Ramos (cell line): ENCODE results near the gene P2RX1.

Experiments used
- in situ Hi-C: fragments of 300-500 bp; cut with MboI; formaldehyde crosslinking; loops from one replicate; pipeline ENCODE4 v1.14.3; 2022; ENCODE audit warnings: low sequenced_read_pairs; ENCODE audit not compliant: unreplicated experiment

The P2RX1 gene

DNA sequence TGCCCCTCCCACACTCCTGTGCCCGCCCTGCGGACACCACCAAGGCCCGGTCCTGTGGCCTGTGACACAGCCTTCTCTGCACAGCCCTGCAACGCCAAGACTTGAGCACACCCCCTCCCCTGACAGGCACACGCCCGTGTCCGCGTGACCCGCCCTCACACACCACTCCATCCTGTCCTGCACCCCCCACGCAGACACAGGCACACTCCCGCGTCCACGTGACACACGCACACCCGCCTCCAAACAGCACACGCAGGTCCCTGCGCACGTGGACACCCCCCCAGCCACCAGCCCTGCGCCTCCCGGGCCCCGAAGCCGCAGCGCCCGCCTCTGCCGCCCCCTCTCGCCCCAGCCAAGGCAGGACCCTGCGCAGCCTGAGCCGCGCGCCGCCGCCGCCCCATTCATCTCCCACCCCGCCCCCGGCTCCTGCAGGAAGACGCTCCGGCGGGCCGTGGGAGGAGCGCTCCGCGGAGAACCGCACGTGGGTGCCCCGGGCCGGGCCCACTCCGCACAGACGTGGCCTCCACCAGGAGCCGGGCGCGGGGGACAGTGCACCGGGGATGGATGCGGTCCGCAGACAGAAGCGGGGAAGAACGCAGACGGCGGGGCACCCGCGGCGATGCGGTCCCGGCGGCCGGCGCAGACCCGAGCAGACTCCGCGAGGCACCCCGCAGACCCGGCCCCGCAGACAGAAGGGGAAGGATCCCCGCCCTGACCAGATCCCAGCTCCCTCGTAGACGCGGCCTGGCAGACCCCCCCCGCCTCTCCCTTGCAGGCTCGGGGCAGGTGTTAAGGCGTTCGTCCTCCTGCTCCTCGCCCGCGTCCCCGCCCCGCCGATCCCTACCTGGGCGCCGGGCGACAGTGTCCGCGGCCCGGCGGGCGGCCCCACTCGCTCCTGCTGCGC is 23.9 kb downstream of the P2RX1 start:
- in situ Hi-C loops, result no loop called here

DNA sequence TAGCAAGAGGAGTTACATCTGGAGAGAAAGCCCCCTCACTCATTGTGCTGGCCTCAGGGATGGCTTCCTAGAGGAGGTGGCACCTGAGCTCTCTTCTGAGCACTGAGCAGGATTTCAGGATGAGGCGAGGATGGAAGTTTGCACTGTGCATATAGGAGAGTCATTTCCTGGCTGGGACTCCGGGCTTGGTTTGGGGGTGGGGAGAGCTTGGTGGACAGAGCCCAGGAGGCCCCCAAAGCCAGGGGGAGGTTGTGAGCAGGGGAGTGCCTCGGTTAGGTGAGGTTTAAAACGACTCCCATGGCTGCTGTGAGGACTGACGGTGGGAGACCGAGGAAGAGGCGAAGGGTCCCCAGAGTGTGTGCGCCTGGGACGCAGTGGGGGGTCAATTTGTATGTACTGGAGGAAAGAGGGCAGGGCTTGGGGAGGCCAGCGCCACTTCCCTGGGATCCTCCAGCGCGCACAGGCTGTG is 24.6 kb downstream of the P2RX1 start:
- in situ Hi-C loops, result no loop called here

DNA sequence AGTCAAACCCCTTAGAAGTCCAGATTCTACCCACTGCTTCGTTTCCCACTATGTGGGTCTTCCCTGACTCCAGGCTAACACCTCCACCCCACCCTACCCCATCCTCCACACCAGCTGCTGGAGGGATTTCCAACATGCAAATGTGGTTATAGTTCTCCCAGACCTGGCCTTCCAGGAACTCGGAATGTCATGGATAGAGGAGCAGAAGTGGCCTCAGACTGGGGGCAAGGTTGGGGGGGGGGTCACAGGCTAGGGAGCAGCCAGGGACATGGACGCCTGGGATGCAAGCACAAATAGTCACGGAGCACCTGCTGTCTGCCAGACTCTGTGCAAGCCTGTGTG is 25.4 kb downstream of the P2RX1 start:
- in situ Hi-C loops, result no loop called here

DNA sequence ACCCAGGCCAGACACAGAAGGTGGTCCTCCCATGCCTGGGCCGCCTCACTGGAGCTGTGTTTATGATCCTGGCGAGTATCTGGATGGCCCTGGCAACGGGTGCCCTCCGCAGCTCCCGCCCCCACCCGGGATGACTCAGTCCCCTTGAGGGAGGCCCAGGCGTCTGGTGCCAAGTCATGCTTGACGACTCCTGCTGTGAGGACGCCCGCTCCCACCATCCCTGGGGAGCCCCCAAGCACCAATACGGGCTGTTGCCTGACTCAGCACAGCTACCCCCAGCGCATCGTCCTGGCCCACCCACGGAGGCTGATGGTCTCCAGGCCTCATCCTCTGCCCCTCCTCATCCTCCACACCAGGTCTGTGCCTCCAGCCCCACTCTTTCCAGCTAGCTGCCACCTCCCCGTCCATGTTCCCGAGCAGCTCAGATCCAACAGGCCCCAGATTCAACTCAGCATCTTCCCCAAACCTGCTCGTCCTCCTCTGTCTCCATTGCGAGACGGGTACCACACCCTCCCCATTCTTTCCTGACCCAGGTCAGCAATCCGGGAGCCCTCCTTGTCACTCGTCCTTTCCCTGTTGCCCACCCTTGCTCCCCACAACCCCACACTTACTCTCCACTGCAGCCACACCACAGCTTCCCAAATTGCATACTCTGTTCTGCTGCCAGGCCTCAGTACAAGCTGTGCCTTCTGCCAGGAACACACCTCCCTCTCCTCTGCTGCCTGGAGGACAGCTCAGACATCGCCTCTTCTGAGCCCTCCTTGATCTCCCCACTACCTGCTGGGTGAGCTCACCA is 26.0 kb downstream of the P2RX1 start:
- in situ Hi-C loops, result no loop called here

DNA sequence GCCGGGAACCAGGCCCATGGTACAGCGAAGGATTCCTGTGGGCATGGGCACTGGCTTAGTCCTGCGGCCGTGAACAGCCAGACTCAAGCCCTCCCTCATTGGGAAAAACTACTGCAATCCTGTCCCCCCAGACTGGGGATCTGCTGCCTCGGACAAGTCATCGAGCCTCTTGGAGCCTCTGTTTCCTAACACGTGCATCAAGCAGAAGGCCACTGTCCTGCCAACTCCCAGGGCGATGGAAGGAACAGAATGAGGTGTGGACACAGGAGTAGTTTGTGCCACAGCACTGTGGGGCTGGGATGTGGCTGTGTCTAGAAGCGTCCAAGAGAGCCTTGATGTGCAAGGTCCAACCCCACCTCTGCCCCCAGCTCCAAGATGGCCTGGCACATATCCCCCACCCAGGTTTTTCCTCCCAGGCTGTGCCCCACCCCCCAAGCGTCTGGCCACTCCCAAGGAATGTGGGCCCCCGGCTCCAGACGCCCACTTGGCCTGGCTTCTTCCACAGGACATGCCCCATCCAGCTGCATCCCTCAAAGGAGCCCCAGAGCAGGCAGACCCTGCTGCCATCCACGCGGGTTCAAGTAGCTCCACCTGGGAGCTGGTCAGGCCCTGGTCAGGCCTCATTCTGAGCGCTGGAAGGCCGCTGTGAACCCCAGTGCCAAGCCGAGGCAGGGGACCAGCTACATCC is 26.8 kb downstream of the P2RX1 start:
- in situ Hi-C loops, result no loop called here

DNA sequence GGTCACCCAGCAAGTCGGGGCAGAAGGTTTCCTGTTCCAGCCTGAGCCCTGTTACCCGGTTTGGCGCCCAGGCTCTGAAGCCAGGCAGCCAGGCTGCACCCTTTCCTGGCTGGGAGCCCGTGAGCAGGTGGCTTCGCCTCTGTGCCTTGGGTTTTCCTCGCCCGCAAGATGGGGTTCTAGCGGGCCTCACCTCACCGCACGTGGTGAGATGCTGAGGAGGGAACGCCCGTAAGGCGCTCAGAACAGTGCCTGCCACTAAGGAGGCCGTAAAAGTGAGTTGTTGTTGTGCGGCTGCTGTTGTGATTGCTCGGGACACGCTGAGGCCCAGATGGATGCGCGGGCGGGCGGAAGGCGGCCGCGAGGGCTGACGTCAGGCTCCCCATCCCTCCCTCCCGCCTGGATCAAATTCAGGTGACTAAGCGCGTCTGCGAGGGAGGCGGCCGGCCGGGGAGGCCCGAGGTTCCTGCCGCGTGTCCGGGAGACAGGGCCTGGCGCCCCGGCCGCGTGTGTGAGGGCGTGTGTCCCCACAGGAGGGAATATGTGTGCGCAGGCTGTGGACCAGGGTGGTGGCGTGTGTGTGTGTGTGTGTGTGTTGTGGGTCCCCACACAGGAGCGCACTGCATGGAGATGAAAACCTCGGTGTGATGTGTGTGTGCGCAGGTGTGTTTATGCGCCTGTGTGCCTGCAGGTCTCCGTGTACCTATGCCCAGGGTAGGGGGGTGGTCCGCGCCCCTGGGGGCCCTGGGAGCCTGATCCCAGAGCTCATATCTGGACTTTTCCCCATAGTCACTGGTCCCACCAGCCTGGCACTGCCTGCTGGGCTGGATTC is 27.7 kb downstream of the P2RX1 start:
- in situ Hi-C loops, result no loop called here

DNA sequence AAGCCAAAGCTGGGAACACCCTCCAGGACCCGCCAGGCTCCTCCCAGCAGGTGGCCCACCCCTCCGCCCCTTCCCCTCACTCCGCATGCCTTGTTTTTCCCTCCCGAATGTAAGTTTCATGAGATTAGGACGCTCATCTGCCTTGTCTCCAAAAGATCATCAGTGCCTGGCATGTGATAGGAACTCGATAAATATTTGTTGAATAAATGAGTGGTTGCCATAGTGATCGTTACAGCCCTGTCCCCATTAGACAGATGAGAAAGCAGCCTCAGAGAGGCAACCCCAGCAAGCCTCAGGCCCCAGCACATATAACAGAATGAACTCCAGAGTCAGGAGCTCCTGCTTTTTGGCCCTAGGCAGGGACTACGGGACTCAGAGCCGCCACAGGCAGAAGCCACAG is 28.5 kb downstream of the P2RX1 start:
- in situ Hi-C loops, result no loop called here

DNA sequence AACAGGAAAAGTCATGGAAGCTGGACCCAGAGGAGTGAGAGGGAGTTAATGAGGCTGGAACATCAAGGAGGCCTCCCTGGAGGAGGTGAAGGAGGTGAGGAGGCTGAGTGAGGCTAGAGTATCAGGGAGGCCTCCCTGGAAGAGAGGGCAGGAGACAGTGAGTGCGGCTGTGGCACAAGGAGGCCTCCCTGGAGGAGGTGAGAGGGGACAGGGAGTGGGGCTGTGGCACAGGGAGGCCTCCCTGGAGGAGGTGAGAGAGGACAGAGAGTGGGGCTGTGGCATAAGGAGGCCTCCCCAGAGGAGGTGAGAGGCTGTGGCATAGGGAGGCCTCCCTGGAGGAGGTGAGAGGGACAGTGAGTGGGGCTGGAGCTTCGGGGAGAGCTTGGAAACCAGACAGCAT is 28.9 kb downstream of the P2RX1 start:
- in situ Hi-C loops, result no loop called here

DNA sequence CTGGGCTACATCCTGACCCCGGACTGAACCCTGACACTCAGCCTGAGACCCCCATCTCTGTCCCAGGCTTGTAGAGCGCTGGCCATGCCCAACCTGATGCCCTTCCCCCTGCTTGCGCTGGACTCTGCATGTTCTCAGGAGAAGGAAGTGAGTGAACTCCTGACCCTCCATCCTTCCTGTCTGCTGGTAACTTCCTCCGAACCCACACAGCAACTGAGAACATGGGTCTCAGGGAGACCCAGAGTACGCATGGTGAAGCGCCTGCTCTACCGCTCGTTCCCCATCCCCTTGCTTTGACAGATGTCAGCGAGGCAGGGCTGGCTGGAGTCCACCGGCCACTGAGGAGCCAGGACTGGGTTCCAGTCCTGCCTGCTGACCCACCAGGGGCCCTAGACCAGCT is 29.5 kb downstream of the P2RX1 start:
- in situ Hi-C loops, result no loop called here

DNA sequence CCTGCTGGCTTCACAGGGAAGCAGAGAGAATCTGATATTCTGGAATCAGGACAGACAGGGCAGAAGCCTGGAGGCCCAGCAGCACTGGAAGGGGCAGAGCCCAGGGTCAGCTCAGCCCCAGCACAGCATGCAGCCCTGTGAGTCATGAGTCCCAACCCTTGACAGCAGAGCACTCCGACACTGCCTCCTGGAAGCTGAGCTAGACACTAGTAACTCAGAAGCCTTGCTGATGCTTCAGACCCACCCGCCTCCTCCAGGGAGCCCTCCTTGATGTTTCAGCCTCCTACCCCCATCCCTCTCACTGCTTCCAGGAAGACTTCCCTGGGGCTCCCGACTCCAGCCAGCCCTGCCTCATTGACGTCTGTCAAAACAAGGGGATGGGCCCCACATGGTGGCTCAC is 30.3 kb downstream of the P2RX1 start:
- in situ Hi-C loops, result no loop called here

DNA sequence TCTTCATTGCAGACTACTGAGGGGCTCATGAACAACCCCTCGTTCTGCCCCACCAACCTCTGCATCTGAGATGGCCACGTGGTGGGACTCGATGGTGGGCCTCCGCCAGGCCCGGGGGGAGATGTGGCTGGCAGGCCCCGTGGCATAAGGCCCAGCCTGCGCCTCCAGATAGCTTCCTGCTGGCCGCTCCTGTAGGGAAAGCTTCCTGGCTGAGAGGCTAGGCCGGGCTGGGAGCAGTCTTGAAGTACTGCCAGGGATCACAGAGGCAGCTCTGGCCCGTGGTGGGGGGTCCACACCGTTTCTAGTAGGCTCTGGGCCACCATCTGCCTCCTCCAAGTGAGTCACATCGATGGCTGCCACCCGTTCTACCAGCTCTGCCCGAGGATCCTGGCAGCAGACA is 31.0 kb downstream of the P2RX1 start:
- in situ Hi-C loops, result no loop called here

DNA sequence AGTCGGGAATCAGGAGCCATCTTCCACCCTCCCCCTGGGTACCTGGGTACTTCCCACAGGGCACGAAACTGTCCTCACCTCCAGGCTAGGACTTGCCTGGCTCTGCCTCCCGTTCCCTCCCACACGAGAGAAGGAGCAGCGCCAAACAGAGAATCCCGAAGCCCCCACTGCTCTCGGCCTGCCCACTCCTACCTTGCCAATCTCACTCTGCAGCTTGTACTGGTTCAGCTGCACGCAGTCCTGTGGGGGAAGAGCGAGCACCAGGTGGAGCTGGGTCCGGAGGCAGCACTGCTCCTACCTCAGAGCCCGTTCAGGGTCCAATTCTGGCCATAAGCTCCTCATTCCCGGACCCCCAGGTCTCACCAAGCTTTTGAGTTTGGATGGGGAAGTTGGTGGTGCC is 32.1 kb downstream of the P2RX1 start:
- in situ Hi-C loops, result no loop called here

DNA sequence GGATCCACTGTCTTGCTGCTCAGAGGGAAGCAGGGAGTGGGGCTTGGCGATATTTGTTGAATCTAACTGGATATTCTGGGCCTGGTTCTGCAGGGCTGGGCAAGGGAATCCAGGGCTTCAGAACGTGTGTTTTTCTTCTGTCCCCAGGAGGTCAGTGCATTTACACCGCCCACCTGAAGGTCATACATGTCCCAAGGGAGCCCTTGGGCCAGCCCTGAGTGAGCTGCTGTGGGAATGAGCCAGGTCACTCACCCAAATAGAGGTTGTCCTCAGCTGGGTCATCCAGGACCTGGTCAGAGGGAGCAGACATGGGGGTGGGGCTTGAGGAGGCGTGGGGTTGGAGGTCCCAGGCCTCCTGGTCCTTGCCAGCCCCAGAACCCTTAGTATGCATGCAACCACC is 34.0 kb downstream of the P2RX1 start:
- in situ Hi-C loops, result no loop called here

DNA sequence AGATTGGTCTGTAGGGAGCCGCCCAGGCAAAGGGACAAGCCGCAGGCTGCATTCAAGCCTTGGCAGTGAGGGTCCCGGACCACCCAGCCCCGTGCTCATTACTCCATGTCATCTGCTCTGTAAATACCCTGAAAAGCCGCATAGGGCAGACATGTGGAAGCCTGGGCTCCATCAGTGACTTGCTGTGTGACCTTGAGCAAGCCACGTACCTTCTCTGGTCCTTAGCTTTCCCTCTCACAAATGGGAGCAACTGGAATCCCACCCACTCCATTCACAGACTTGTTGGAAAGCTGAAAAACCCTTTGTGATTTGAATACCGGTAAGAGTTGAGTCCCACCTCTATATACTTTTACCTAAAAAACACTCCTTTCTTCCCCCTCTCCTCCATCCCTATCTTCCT is 35.3 kb downstream of the P2RX1 start:
- in situ Hi-C loops, result no loop called here

DNA sequence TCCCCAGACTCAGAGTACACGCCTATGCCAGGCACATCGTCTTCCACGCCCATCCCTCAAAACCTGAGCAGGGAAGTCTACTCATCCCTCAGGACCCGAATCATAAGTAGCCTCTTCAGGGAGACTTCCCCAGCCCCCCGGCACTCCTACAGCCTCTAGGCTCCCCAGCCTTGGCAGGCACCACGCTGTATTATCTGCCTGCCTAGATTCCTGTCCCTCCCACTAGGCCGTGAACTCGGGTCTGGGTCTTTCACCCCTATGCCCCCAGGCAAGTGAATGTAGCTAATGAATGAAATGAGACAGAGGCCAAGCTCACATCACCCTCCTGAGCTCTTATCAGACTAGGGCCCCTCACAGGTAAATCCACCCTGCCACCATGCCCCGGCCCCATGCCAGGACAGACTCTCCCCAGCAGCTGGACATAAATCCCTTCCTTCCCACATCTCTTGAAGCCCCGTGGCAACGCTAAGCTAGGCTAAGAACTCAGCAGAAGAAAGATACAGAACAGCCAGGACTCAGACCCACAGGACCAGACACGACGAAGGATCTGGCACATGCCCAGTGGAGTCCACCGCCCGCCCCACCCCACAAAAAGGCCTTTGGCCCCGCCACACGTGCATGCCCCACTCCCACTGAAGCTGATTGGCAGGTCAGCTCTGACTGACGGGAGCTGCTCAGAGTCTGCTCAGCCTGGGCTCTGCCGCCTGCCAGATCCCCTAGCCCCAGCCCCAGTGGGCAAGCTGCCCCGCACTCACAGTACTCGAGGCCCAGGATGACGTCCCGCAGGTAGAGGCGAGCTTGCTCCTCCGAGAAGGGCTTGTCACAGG is 36.5 kb downstream of the P2RX1 start:
- in situ Hi-C loops, result no loop called here

DNA sequence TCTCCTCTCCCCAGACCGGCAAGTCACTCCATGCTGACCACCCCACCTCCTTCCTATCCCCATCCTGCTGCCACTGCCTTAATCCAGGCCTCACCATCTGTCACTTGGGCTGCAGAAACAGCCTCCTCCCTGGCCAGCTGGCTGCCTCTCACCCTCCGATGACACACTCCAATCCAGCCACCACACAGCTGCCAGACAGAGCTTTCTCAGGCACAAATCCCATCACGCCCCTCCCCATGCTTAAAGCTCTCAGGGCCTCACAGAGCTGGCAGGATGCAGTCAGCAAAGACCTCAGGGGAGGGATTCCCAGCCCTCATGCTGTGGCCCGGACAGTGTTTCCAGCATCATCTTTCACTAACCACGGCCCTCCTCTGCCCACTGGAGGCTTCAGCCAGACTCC is 37.1 kb downstream of the P2RX1 start:
- in situ Hi-C loops, result no loop called here

DNA sequence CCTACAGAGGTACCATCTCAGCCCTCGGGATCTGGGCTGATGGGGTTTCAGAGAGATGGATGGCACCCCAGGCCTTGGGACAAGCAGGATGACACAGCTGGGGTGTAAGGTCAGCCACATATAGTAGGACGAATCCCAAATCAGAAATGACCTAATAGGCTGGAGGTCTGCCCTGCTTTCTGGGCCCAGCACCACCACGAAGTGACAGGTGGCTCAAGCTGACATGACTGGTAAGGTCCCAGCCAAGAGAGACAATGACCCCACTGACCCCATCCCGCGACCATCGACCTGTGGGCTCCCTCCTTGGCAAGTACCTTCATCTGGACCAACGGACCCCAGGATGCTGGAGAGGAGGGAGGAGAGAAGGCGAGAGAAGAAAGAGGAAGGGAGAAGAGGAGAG is 39.0 kb downstream of the P2RX1 start:
- in situ Hi-C loops, result no loop called here

DNA sequence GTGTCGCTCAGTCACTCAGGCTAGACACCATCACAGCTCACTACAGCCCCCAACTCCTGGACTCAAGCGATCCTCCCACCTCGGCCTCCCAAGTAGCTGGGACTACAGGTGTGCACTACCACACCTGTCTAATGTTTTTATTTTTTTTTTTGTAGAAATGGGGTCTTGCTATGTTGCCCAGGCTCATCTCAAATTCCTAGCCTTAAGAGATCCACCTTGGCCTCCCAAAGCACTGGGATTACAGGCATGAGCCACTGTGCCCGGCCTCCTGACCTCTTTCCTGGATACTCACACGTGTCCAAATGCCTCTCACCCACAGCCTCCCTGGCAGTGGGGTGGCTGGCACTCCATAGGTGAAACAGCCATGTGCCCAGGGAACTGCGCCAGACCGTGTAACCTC is 40.9 kb downstream of the P2RX1 start:
- in situ Hi-C loops, result no loop called here

DNA sequence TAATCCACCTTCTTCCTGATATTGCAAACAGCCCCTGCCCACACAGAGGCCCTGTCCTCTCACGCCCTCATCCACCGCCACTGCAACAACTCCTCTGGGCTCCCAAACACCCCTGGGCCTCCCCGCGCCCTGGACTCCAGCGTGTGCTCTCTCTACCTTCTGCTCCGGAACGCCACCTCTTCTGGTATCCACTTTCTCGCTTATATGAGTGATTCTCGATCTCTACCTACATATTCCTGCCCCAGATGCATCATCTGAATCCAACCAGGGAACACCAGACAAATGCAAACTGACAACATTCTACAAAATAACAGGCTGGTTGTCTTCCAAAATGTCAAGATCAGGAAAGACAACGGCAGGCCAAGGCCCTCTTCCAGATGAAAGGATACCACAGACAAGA is 42.4 kb downstream of the P2RX1 start:
- in situ Hi-C loops, result no loop called here
